Fibroblast of mammary gland (primary cell): ENCODE data around the gene DFFA.
A peak's percentile ranks its signal among the peaks of the same experiment; 100 is the strongest.
"Not testable (repeated sequence)": the region's sequence is repeated elsewhere in the genome, so short reads cannot be mapped to it uniquely, and the experiment has no call there.

Source experiments
- DNase-seq: peaks from one replicate; pipeline ENCODE4 v3.0.0-alpha.2; 2010; ENCODE audit warnings: low read depth
- H3K4me3 ChIP-seq: 2 replicates; pipeline ENCODE4 v1.5.1; 2011; ENCODE audit warnings: low read depth, mild to moderate bottlenecking, low read length, moderate library complexity; ENCODE audit not compliant: control insufficient read depth
- TF ChIP-seq, protein P1 (sequence below): conservative IDR thresholded peaks from 2 replicates; pipeline ENCODE4 v1.5.1; 2011; ENCODE audit warnings: low read depth, low read length, inconsistent platforms; ENCODE audit not compliant: control insufficient read depth, insufficient read depth

The DFFA gene

DNA sequence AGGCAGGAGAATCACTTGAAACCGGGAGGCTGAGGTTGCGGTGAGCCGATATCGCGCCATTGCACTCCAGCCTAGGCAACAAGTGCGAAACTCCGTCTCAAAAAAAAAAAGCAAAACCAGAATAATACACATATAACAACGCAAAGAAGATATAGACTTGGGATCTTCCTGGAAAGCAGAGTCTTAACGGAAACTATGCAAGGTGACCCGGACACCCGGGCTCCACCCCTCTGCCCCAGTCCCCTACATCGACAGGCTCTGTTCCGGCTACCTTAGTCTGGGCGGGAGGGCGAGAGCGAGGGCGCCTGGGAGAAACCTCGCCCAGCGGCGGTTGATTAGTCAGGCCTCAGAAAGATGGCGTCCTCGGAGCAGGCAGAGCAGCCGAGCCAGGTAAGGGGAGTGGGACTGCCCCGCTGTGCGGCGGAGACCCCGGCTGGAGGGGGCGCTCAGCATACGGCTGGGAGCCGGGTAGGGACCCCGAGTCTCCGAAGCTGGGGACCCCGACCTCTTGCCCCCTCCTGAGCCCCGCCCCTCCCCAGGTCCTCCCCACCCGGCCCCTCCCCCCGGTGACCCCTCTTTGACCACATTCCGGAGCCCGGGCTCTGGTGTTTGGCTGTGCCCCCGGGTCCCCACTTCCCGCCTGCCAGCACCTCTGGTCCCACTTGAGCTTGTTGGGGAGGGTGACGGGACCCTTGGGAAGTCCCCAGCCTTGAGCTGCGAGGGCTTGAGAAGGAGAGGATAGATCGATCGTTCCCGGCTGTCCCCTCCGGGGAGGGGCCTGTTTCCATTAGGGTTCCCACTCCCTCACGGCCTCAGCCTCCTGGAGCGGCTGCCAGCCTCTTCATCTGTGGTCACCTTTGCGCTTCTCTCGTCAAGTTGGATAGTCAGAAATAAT, 2.5 kb upstream of the DFFA start, which contains the start of gene PEX14:
Gene PEX14, plus strand, starts transcription at position 338 of the 895 bp plus-strand sequence. Its CDS starts 17 bp downstream, at position 355.
- peak; percentile 75 for DNase-seq
- TF ChIP-seq, protein P1, sequence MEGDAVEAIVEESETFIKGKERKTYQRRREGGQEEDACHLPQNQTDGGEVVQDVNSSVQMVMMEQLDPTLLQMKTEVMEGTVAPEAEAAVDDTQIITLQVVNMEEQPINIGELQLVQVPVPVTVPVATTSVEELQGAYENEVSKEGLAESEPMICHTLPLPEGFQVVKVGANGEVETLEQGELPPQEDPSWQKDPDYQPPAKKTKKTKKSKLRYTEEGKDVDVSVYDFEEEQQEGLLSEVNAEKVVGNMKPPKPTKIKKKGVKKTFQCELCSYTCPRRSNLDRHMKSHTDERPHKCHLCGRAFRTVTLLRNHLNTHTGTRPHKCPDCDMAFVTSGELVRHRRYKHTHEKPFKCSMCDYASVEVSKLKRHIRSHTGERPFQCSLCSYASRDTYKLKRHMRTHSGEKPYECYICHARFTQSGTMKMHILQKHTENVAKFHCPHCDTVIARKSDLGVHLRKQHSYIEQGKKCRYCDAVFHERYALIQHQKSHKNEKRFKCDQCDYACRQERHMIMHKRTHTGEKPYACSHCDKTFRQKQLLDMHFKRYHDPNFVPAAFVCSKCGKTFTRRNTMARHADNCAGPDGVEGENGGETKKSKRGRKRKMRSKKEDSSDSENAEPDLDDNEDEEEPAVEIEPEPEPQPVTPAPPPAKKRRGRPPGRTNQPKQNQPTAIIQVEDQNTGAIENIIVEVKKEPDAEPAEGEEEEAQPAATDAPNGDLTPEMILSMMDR: no peak
- peak within 1 kb of the TSS; percentile 72 for H3K4me3 ChIP-seq

DNA sequence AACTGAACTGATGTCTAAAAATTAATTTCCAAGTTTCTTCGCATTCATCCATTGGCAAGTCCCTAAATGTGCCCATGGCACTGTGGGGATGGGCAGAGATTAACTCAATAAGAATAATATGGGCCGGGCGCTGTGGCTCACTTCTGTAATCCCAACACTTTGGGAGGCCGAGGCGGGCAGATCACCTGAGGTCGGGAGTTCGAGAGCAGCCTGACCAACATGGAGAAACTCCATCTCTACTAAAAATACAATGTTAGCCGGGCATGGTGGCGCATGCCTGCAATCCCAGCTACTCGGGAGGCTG, 1.9 kb upstream of the DFFA start:
- peak overlapping the region; percentile 72 for H3K4me3 ChIP-seq
- not testable (repeated sequence) for DNase-seq

DNA sequence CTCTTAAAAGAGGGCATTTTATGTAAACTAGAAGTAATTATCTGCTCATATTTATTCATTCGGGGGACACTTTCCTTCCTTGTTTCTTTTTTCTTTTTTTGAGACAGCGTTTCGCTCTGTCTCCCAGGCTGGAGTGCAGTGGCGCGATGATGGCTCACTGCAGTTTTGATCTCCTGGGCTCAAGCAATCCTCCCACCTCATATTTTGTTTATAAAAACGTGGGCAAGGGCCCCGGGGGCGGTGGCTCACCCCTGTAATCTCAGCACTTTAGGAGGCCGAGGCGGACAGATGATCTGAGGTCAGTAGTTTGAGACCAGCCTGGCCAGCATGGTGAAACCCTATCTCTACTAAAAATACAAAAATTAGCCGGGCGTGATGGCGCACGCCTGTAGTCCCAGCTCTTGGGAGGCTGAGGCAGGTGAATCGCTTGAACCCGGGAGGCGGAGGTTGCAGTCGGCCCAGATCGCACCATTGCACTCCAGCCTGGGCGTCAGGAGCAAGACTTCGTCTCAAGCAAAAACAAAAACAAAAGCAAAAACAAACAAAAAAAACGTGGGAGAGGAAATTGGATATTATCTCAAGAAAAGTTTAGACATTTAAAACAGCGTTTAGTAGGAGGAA, 926 bp upstream of the DFFA start:
- DNase-seq: no peak
- TF ChIP-seq, protein P1: no peak
- H3K4me3 ChIP-seq: no peak overlapping the region

DNA sequence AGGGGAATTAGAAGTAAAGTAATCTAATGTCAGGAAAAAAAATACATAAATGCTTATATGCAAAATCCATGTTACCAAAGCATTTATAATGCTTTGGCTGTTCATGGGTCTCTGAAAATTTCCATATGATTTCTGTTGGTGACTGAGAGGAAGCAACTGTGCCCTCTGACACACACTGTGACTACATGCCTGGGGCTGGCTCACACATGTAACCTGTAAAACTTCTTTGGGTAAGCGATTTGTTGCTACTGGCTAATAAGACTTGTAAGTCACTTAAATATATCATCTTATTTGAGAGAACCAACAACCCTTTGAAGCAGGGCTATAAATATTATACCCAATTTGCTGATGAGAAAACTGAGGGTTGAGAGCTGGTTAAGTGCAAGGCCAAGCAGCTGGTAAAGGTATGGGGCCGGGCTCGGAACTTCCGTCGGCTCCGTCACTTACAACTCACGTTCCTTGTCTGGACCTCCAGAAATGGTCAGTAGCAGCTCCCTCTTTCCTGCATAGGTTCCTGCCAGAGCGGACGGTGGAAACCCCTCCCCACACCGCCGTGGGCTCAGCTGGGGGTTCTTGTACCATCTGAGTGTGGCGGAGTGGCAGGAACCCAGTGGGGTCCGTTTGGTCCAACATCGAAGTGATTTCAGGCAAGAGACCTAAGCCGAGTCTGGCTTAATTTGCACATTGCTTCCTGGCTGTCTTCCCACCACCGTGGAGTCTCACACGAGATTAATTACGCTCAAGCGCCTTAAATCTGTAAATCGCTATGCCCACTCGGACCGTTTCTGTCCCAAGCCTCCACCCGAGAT, 714 bp downstream of the DFFA start:
- DNase-seq: peak; percentile 34
- TF ChIP-seq, protein P1: no peak
- H3K4me3 ChIP-seq: peak overlapping the region; percentile 86

DNA sequence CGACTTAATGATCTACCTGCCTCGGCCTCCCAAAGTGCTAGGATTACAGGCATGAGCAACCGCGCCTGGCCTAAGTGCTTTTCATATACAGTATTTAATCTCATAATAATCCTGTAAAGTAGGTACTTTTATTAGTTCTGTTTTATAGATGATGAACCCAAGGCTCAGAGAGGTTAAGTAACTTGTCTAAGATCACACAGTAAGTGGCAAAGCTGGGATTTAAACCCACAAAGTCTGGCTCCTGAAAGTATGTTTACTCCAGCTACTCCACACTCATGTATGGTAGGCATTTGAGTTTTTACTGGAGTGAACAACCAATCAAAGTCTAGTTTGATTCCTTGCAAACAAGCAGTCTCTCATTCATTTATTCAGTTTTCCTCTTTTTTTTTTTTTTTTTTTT, 2.3 kb downstream of the DFFA start:
- H3K4me3 ChIP-seq: no peak overlapping the region
- no peak for DNase-seq
- TF ChIP-seq, protein P1: no peak

DNA sequence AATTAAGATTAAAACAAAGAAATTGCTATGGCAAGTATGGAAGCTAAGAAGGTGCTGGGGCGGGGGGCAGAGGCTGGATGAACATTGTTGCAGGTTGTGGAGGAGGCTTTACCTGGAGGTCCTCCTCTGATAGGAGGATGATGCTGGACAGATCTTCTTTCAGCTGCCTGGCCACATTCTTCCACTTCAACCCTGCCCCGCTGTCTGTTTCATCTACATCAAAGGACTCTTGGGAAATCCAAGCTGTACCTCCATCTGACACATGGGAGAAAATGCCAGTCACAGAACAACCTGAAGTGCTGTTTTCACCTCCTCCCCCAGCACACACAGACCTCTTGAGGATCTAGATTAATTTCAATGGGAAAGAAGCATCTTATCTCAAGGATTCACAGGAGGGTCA, 5.3 kb downstream of the DFFA start:
- DNase-seq: no peak
- TF ChIP-seq, protein P1: no peak
- H3K4me3 ChIP-seq: no peak overlapping the region
